ENCODE measurements around the gene BAIAP2L2.
"Not testable (repeated sequence)": the region's sequence is repeated elsewhere in the genome, so short reads cannot be mapped to it uniquely, and the experiment has no call there.

The BAIAP2L2 gene

DNA sequence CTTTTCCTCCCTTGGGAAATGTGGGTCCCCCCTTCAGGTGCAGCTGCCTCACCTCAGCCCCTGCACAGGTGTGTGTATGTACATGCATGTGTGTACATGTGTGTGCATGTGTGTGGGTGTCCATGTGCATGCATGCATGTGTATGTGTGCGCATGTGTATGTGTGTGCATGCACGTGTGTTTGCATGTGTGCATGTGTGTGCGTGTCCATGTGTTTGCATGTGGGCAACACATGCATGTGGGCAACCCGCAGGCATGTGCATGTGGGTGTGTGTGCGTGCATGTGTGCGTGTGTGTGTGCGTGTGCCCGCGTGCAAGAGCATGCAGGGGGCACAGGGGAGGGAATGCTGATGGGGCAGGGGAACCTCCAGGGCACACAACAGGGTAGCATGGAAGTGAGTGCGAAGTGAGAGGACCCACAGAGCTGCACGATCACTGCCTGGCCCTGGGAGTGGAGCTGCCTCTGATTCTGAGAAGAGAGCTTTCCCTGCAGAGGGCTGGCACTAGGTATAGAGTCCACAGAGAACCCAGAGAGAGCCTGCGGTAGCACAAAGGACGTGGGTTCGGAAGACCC lies 14.6 kb upstream of the BAIAP2L2 start:
- Histone ChIP-seq H3K79me2 (no peaks in the 10 kb centered on the region), H3K9me3 (ENCODE audit: control insufficient read depth, low read length) (no peaks in the 10 kb centered on the region), H3K27ac (no peak overlapping the region), H3K27me3 (ENCODE audit: control insufficient read depth, insufficient read depth, low read length) (no peaks in the 10 kb centered on the region), H2AFZ (no peak overlapping the region), H3K36me3 (ENCODE audit: control insufficient read depth, insufficient read depth, low read length) (no peaks in the 10 kb centered on the region), H3K4me3 (ENCODE audit: low read depth, low read length) (no peak overlapping the region), H3K4me2 (ENCODE audit: low read length) (no peak overlapping the region), H3K4me1 (no peaks in the 10 kb centered on the region), H3K9ac (no peak overlapping the region)
- TF ChIP-seq, protein P1, sequence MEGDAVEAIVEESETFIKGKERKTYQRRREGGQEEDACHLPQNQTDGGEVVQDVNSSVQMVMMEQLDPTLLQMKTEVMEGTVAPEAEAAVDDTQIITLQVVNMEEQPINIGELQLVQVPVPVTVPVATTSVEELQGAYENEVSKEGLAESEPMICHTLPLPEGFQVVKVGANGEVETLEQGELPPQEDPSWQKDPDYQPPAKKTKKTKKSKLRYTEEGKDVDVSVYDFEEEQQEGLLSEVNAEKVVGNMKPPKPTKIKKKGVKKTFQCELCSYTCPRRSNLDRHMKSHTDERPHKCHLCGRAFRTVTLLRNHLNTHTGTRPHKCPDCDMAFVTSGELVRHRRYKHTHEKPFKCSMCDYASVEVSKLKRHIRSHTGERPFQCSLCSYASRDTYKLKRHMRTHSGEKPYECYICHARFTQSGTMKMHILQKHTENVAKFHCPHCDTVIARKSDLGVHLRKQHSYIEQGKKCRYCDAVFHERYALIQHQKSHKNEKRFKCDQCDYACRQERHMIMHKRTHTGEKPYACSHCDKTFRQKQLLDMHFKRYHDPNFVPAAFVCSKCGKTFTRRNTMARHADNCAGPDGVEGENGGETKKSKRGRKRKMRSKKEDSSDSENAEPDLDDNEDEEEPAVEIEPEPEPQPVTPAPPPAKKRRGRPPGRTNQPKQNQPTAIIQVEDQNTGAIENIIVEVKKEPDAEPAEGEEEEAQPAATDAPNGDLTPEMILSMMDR (IDR thresholded peaks at IDR 0.05), result no peak

DNA sequence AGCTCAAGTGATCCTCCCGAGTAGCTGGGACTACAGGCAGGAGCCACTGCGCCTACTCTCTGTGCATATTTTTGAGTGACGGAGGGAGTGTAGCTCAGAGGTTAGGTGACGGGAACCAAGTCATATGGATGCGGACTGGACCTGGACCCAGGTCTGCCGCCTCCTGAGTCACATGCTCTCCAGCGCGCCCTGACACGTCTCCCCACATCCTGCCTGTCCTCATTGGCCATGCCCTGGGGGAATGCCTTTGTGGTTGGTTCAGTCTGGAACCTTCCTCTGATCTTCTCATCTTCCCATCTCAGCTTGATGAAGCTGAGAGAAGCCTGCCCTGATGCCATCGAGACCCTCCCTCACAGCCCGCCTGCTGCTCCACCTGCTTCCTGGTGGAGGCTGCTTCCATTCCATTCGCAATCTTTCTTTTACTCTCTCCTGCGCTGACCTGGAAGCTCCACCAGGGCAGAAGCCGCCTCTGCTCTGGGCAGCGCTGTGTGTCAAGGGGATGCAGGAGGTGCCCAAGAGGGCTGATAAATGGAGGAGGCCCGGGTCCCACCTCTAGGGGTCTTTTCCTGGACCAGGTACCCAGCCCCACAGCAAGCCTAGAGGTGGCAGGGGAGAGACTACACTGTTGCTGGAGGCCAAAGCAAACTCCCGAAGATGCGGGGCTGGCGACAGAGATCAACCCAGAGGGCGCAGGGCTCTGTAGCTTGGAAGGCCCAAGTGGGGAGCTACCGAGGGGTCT lies 13.9 kb upstream of the BAIAP2L2 start:
- TF ChIP-seq, protein P1 (IDR thresholded peaks at IDR 0.05), result no peak
- Histone ChIP-seq H3K4me1 (no peaks in the 10 kb centered on the region), H3K79me2 (no peaks in the 10 kb centered on the region), H3K9ac (no peak overlapping the region), H3K9me3 (ENCODE audit: control insufficient read depth, low read length) (no peaks in the 10 kb centered on the region), H3K27ac (no peak overlapping the region), H3K27me3 (ENCODE audit: control insufficient read depth, insufficient read depth, low read length) (no peaks in the 10 kb centered on the region), H3K4me3 (ENCODE audit: low read depth, low read length) (no peak overlapping the region), H3K4me2 (ENCODE audit: low read length) (no peak overlapping the region), H3K36me3 (ENCODE audit: control insufficient read depth, insufficient read depth, low read length) (no peaks in the 10 kb centered on the region), H2AFZ (no peak overlapping the region)

DNA sequence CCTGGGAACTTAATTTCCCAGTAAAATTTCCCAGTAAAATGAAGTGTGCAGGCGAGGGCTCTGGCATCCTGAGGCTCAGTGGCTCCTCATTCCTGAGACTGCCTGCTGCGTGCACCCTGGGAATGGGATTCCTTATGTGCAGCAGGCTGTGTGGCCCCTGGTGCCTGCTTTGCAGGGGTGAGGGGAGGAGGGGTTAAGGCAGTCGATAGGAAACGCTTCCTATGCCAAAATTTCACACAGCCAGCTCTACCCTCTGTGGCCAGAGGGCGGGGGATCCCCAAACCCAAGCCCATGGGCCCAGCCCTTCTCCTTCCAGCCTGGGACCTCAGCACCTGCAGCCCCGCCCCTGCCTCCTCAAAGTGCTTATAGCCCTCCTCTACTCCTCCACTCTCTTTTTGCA lies 12.1 kb upstream of the BAIAP2L2 start:
- Histone ChIP-seq H3K36me3 (ENCODE audit: control insufficient read depth, insufficient read depth, low read length) (no peaks in the 10 kb centered on the region), H2AFZ (no peak overlapping the region), H3K27ac (no peak overlapping the region), H3K4me3 (ENCODE audit: low read depth, low read length) (no peak overlapping the region), H3K4me1 (no peaks in the 10 kb centered on the region), H3K9ac (no peak overlapping the region), H3K27me3 (ENCODE audit: control insufficient read depth, insufficient read depth, low read length) (no peaks in the 10 kb centered on the region), H3K79me2 (no peaks in the 10 kb centered on the region), H3K4me2 (ENCODE audit: low read length) (no peak overlapping the region), H3K9me3 (ENCODE audit: control insufficient read depth, low read length) (no peaks in the 10 kb centered on the region)
- TF ChIP-seq, protein P1 (IDR thresholded peaks at IDR 0.05), result no peak

DNA sequence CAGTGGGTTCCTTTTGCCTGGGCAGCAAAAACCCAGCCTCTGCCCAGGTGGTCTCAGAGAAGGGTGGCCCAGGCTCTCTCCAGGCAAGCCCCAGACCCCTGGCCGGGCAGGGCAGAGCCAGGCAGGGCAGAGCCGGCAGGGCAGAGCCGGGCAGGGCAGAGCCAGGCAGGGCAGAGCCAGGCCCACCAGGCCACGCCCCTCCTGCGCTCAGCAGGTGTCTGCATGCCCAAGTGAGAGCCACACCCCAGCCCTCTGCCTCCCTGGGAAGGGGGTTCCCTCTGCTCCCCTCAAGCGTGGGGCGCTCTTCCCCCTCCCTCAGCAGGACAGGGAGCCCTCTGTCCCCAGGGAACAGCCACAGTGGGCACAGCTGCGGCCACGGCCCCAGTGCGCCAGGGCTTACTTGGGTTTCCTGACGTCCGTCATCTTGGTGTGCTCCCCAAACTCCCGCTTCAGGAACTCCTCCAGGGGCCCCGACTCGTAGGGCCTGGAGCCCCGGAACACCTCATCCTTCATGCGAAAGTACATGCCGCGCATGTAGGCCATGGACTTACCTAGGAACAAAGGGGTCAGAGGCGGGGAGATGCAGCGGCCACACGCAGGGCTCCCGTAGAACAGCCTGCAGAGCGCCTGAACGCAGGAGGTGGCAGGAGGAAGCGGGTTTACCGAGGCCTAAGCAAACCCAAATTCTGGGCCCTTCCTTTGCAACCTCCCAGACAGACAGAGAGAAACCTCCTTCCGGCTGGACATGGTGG lies 10.1 kb upstream of the BAIAP2L2 start:
- Histone ChIP-seq H3K9ac (no peak overlapping the region), H2AFZ (no peak overlapping the region), H3K27me3 (ENCODE audit: control insufficient read depth, insufficient read depth, low read length) (no peaks in the 10 kb centered on the region), H3K4me1 (no peaks in the 10 kb centered on the region), H3K79me2 (no peaks in the 10 kb centered on the region), H3K4me2 (ENCODE audit: low read length) (no peak overlapping the region), H3K36me3 (ENCODE audit: control insufficient read depth, insufficient read depth, low read length) (no peaks in the 10 kb centered on the region), H3K9me3 (ENCODE audit: control insufficient read depth, low read length) (no peaks in the 10 kb centered on the region), H3K27ac (no peak overlapping the region), H3K4me3 (ENCODE audit: low read depth, low read length) (no peak overlapping the region)
- TF ChIP-seq, protein P1 (IDR thresholded peaks at IDR 0.05), result no peak

DNA sequence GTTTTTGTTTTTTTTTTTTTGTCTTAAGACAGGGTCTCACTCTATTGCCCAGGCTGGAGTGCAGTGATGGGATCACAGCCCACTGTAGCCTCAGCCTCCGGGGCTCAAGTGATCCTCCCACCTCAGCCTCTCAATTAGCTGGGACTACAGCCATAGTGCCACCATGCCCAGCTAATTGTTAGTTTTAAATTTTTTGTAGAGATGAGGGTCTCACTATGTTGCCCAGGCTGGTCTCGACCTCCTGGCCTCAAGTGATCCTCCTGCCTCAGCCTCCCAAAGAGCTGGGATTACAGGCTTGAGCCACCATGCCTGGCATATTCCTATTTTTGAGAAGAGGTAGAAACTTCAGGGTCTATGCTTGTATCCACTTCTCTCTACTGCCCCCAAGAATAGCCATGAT lies 8.3 kb upstream of the BAIAP2L2 start:
- H3K4me1 ChIP-seq; H2AFZ ChIP-seq; H3K36me3 ChIP-seq (ENCODE audit: control insufficient read depth, insufficient read depth, low read length); H3K79me2 ChIP-seq; H3K4me3 ChIP-seq (ENCODE audit: low read depth, low read length); H3K27ac ChIP-seq; H3K4me2 ChIP-seq (ENCODE audit: low read length); H3K27me3 ChIP-seq (ENCODE audit: control insufficient read depth, insufficient read depth, low read length); H3K9ac ChIP-seq; H3K9me3 ChIP-seq (ENCODE audit: control insufficient read depth, low read length): not testable (repeated sequence)

Measured in parathyroid adenoma (tissue), 2 donors.